GM19395 (cell line): Measurements from ENCODE around the gene SETX.
A peak's percentile ranks its signal among the peaks of the same experiment; 100 is the strongest.

Experiments
- ATAC-seq: cut with Tn5 transposase; IDR thresholded peaks from one replicate; pipeline ENCODE4 v1.9.1; 2021; ENCODE audit warnings: mild to moderate bottlenecking, moderate library complexity; ENCODE audit not compliant: unreplicated experiment

SETX gene

GRCh38 chr9:132241483-132241839 is 113.3 kb downstream of the SETX start:
- ATAC-seq = no peak

GRCh38 chr9:132240841-132241482 is 113.8 kb downstream of the SETX start:
- ATAC-seq = peak; percentile 79

- no peak for ATAC-seq
Observed at GRCh38 chr9:132239999-132240840, 114.6 kb downstream of the SETX start.

GRCh38 chr9:132239518-132239917 is 115.3 kb downstream of the SETX start:
- ATAC-seq = no peak

GRCh38 chr9:132238992-132239391 is 115.8 kb downstream of the SETX start:
- no peak for ATAC-seq

- ATAC-seq = no peak
Observed at GRCh38 chr9:132238026-132238972, 116.5 kb downstream of the SETX start.

GRCh38 chr9:132237481-132237880 is 117.3 kb downstream of the SETX start:
- ATAC-seq = no peak

GRCh38 chr9:132236662-132237311 is 118.0 kb downstream of the SETX start:
- ATAC-seq = no peak

- no peak for ATAC-seq
Observed at GRCh38 chr9:132235894-132236661, 118.7 kb downstream of the SETX start.

- no peak for ATAC-seq
Observed at GRCh38 chr9:132235125-132235524, 119.7 kb downstream of the SETX start.

- no peak for ATAC-seq
Observed at GRCh38 chr9:132234535-132234934, 120.3 kb downstream of the SETX start.

- no peak for ATAC-seq
Observed at GRCh38 chr9:132233138-132233537, 121.6 kb downstream of the SETX start.

- ATAC-seq = no peak
Observed at GRCh38 chr9:132232522-132232921, 122.3 kb downstream of the SETX start.

GRCh38 chr9:132231019-132231701 is 123.6 kb downstream of the SETX start:
- no peak for ATAC-seq

GRCh38 chr9:132230605-132231004 is 124.2 kb downstream of the SETX start:
- ATAC-seq = no peak

- ATAC-seq = no peak
Observed at GRCh38 chr9:132228062-132228461, 126.7 kb downstream of the SETX start.

GRCh38 chr9:132226571-132227430 is 128.0 kb downstream of the SETX start:
- ATAC-seq = no peak

- no peak for ATAC-seq
Observed at GRCh38 chr9:132224645-132225044, 130.1 kb downstream of the SETX start.

GRCh38 chr9:132221941-132222340 is 132.8 kb downstream of the SETX start:
- ATAC-seq = no peak
